NT2/D1 (cell line): Measurements from ENCODE around the gene PCMTD2.
"Not testable (repeated sequence)": the region's sequence is repeated elsewhere in the genome, so short reads cannot be mapped to it uniquely, and the experiment has no call there.

Experiments
- DNase-seq: peaks from one replicate; pipeline ENCODE4 v3.0.0-alpha.2; 2011; ENCODE audit warnings: low read depth, low spot score
- H3K27me3 ChIP-seq: 2 replicates; pipeline ENCODE4 v1.6.0; 2011; ENCODE audit warnings: mild to moderate bottlenecking; ENCODE audit not compliant: insufficient read length, insufficient read depth
- H3K36me3 ChIP-seq: 2 replicates; pipeline ENCODE4 v1.6.1; 2011; ENCODE audit warnings: mild to moderate bottlenecking, low read length, mixed read lengths; ENCODE audit not compliant: insufficient read depth, insufficient read length
- H3K4me1 ChIP-seq: 2 replicates; pipeline ENCODE4 v1.5.1; 2011; ENCODE audit not compliant: insufficient read depth, insufficient read length
- H3K4me3 ChIP-seq: 2 replicates; pipeline ENCODE4 v1.5.1; 2011; ENCODE audit warnings: low read depth; ENCODE audit not compliant: insufficient read length
- H3K9ac ChIP-seq: 2 replicates; pipeline ENCODE4 v1.6.0; 2011; ENCODE audit warnings: low read depth; ENCODE audit not compliant: insufficient read length
- H3K9me3 ChIP-seq: 2 replicates; pipeline ENCODE4 v1.5.1; 2011; ENCODE audit warnings: mild to moderate bottlenecking, low read length; ENCODE audit not compliant: insufficient read depth
- SUZ12 ChIP-seq: IDR thresholded peaks from 2 replicates; pipeline ENCODE4 v1.6.1; 2011; ENCODE audit not compliant: insufficient read length, insufficient read depth; ENCODE audit errors: extremely low read depth
- YY1 ChIP-seq: IDR thresholded peaks from 2 replicates; pipeline ENCODE4 v1.6.1; 2011; ENCODE audit not compliant: insufficient read length, insufficient read depth
- ZNF274 ChIP-seq: IDR thresholded peaks from 2 replicates; pipeline ENCODE4 v1.6.1; 2011; ENCODE audit warnings: mild to moderate bottlenecking, low read depth, low read length

The PCMTD2 gene

GRCh38 chr20:64230461-64231145, 24.9 kb upstream of the PCMTD2 start:
- peaks cover 6% of the 10 kb centered on the region; the same call in 1 of the 2 replicates for H3K9me3 ChIP-seq
- no peak overlapping the region for H3K9ac ChIP-seq
- H3K27me3 ChIP-seq, result no peaks in the 10 kb centered on the region
- H3K4me3 ChIP-seq, result no peak overlapping the region
- TF ChIP-seq SUZ12 (no peak), YY1 (no peak), ZNF274 (no peak)
- H3K36me3 ChIP-seq, result no peaks in the 10 kb centered on the region
- DNase-seq, result no peak
- H3K4me1 ChIP-seq, result no peaks in the 10 kb centered on the region

- Histone ChIP-seq H3K4me3 (no peak overlapping the region), H3K4me1 (no peaks in the 10 kb centered on the region), H3K9me3 (peaks cover 6% of the 10 kb centered on the region; the same call in 1 of the 2 replicates), H3K9ac (peak overlapping the region; percentile 62), H3K36me3 (no peaks in the 10 kb centered on the region), H3K27me3 (no peaks in the 10 kb centered on the region)
- no peak for DNase-seq
- TF ChIP-seq ZNF274 (no peak), YY1 (no peak), SUZ12 (no peak)
Observed at GRCh38 chr20:64231621-64232550, 23.7 kb upstream of the PCMTD2 start.

DNA sequence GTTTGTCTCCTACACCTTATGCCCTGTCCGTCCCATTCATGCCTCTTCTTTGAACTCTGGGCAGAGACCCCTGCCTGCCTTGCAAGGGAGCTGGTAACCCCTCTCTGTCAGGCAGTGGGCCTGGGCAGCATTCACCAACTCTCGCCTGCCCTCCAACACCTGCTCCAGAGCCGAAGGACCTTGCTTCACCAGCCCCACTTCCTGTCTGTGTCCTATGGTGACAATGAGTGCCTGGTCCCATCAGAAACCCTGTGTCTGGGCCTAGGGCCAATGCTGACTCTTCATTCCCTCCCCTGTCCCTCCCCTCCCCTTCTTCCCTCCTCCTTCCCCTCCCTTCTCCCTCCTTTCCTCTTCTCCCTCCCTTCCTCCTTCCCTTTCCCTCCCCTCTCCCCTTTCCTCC, 22.8 kb upstream of the PCMTD2 start:
- no peaks in the 10 kb centered on the region for H3K27me3 ChIP-seq
- TF ChIP-seq SUZ12 (no peak), ZNF274 (no peak), YY1 (no peak)
- H3K4me3 ChIP-seq, result no peak overlapping the region
- DNase-seq, result no peak
- H3K4me1 ChIP-seq, result no peaks in the 10 kb centered on the region
- H3K36me3 ChIP-seq, result no peaks in the 10 kb centered on the region
- no peak overlapping the region for H3K9ac ChIP-seq
- H3K9me3 ChIP-seq, result peaks cover 6% of the 10 kb centered on the region; the same call in 1 of the 2 replicates

GRCh38 chr20:64233725-64234124, 21.8 kb upstream of the PCMTD2 start:
- TF ChIP-seq SUZ12 (no peak), ZNF274 (no peak)
- H3K36me3 ChIP-seq, result no peaks in the 10 kb centered on the region

DNA sequence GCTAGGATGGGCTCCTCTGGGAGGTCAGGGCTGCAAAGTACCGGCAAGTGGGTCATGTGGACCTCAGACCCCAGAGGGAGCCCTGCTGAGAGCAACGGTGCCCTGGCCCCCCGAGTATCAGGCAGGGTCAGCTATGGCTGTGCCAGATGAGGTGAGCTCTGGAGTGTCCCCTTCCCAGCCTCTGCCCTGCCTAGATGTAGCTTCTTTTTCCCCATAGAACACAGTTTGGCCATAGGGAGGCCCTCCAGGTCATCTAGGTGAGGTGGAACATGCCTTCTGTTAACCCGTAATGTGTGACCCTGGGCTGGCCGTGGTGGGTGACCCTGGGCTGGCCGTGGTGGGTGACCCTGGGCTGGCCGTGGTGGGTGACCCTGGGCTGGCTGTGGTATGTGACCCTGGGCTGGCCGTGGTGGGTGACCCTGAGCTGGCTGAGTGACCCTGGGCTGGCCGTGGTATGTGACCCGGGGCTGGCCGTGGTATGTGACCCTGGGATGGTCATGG, 21.2 kb upstream of the PCMTD2 start:
- H3K9me3 ChIP-seq, result peaks cover 6% of the 10 kb centered on the region; the same call in 1 of the 2 replicates
- no peak for TF ChIP-seq SUZ12
- H3K4me1 ChIP-seq, result no peaks in the 10 kb centered on the region
- H3K9ac ChIP-seq, result no peak overlapping the region
- DNase-seq, result no peak
- no peak overlapping the region for H3K4me3 ChIP-seq
- H3K36me3 ChIP-seq, result no peaks in the 10 kb centered on the region
- no peaks in the 10 kb centered on the region for H3K27me3 ChIP-seq

More at GRCh38 chr20:64233725-64234124, 21.8 kb upstream of the PCMTD2 start:
- Histone ChIP-seq H3K9me3 (peaks cover 6% of the 10 kb centered on the region; the same call in 1 of the 2 replicates), H3K4me1 (no peaks in the 10 kb centered on the region), H3K27me3 (no peaks in the 10 kb centered on the region), H3K9ac (no peak overlapping the region), H3K4me3 (no peak overlapping the region)
- DNase-seq, result no peak

- not testable (repeated sequence) for DNase-seq, H3K4me1 ChIP-seq, H3K36me3 ChIP-seq, H3K9ac ChIP-seq, H3K27me3 ChIP-seq, H3K4me3 ChIP-seq
- H3K9me3 ChIP-seq, result peaks cover 10% of the 10 kb centered on the region; the same call in 1 of the 2 replicates
Observed at GRCh38 chr20:64234921-64235565, 20.5 kb upstream of the PCMTD2 start.
